ENCODE data around the gene NES.

GRCh38 chr1:156662800-156663055 lies 14.5 kb downstream of the NES start:
- TF ChIP-seq CTCF (IDR thresholded peaks at IDR 0.05; ENCODE audit: borderline replicate concordance, extremely low read depth, low read length, poor library complexity, severe bottlenecking) (no peak), EZH2 (IDR thresholded peaks at IDR 0.05; ENCODE audit: borderline replicate concordance, low read depth, low read length, severe bottlenecking) (no peak)

Data from DND-41 (cell line).